Sigmoid colon (tissue), 4 donors: Measurements from ENCODE around the gene PAWR.

ENCODE experiments used
- POLR2AphosphoS5 ChIP-seq, 4 donors: sonication (generic); formaldehyde crosslinking; IDR thresholded peaks; one replicate each; pipeline ENCODE4 v1.6.1; 2017; ENCODE audit warnings: antibody characterized with exemption in 4 of 4
- TF ChIP-seq, protein P1 (sequence below), 4 experiments: fragments of 450-650 bp in 3 of 4; fragments of 200-600 bp in 1 of 4; IDR thresholded peaks; one replicate each; pipeline ENCODE4 v1.5.1; 2016 to 2019; ENCODE audit warnings: antibody characterized with exemption in 4 of 4, mild to moderate bottlenecking in 3 of 4, moderate library complexity in 2 of 4

DNA sequence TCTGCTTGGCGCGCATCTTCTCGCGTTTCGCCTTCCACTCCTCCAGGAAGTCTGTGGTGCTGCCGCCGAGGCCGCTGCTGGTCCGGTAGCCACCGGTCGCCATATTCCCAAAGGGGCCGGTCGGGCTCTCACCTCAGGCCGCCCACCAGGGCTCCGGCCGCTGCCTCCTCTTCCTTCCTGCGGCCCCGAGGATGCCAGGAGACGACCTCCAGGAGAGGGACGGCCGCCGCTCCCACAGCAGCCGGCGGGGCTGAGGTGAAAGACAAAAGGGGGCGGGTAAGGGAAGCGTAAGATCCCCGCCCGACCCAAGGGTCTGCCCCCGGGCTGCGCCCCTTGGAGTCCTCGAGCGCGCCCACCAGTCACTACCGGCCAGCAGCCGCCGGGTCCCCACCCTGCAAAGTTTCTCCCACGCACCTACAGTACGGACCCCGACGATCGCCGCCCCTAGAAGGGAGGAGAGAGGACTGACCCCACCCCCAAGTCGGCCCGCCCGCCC lies 574 bp downstream of the PAWR start:
- TF ChIP-seq, protein P1, sequence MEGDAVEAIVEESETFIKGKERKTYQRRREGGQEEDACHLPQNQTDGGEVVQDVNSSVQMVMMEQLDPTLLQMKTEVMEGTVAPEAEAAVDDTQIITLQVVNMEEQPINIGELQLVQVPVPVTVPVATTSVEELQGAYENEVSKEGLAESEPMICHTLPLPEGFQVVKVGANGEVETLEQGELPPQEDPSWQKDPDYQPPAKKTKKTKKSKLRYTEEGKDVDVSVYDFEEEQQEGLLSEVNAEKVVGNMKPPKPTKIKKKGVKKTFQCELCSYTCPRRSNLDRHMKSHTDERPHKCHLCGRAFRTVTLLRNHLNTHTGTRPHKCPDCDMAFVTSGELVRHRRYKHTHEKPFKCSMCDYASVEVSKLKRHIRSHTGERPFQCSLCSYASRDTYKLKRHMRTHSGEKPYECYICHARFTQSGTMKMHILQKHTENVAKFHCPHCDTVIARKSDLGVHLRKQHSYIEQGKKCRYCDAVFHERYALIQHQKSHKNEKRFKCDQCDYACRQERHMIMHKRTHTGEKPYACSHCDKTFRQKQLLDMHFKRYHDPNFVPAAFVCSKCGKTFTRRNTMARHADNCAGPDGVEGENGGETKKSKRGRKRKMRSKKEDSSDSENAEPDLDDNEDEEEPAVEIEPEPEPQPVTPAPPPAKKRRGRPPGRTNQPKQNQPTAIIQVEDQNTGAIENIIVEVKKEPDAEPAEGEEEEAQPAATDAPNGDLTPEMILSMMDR (IDR thresholded peaks at IDR 0.05) = no peak
- TF ChIP-seq POLR2AphosphoS5 (IDR thresholded peaks at IDR 0.05) = no peak
